GM19025 (cell line): ENCODE measurements around the gene PEX6.
"Not testable (repeated sequence)": the region's sequence is repeated elsewhere in the genome, so short reads cannot be mapped to it uniquely, and the experiment has no call there.

ENCODE experiments used
- ATAC-seq: cut with Tn5 transposase; IDR thresholded peaks from one replicate; pipeline ENCODE4 v1.9.1; 2021; ENCODE audit warnings: mild to moderate bottlenecking, low read depth, moderate library complexity; ENCODE audit not compliant: unreplicated experiment

PEX6 gene

DNA sequence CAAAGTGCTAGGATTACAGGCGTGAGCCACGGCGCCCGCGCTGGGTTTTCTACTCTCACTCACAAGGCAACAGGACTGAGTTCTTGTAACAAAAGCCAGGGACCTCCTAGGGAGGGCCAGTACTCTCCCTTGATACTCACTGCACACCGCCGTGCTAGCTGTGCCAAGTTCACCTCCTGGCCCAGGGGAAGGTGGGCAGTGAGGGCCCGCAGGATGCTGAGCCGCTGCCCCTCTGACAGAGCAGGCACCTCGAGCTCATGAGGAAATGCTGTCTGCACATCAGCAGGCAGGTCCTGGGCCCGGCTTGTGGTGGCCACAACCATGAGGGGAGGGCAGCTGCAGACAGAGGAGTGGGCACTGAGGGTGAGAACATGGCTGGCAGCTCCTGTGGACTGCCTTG is 11.8 kb downstream of the PEX6 start:
- ATAC-seq: no peak

DNA sequence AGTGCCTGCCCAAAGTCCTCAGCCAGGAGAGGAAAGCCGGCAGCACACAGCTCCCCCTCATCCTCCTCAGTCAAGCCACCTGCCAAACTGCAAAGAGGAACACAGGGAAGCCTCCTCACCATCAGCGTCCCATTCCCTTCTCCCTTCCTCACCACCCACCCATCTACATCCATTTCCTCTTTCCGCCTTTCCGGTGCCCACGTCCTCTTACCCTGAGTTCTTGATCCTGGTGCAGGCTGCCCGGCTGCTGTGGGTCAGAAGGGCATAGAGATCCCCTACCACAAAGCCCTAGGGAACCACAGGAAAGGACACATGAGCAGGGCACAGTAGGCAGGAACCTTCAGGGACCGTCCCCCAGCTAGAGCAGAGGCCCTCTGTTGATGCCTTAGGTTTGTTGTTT is 12.4 kb downstream of the PEX6 start:
- ATAC-seq: no peak

DNA sequence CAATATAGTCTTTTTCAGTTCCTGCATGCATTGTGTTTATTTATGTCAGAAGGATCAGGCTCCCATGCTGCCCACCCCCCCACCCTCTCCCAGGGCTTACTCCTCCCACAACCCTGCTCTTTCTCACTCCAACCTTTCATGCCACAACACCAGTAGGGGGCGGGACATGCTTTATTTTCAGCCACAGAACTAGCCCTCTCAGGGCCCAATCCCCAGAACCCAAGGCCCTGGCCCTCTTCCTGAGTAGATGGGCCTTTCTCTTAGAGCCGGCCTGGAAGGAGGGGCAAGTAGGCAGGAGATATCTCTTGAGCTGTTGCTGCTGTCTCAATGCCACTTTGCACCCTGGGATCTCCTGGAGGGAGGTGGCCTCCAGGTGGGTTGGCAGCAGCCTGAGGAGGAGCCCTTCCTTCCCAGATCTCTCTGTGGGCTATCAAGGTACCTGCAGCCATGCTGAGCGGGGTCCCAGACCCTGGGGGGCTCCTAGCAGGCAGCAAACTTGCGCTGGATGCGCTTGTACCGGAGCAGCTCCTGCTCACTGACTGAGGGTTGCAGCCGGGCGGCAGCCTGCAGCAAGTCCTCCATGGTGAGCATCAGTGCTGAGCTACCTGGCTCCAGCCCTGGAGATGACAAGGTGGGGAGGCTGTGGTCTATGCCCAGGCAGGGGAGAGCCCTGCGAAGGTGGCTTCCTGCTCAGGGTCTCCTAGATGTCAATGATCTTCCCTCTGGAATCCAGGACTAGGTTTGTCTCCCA is 15.0 kb downstream of the PEX6 start:
- no peak for ATAC-seq

DNA sequence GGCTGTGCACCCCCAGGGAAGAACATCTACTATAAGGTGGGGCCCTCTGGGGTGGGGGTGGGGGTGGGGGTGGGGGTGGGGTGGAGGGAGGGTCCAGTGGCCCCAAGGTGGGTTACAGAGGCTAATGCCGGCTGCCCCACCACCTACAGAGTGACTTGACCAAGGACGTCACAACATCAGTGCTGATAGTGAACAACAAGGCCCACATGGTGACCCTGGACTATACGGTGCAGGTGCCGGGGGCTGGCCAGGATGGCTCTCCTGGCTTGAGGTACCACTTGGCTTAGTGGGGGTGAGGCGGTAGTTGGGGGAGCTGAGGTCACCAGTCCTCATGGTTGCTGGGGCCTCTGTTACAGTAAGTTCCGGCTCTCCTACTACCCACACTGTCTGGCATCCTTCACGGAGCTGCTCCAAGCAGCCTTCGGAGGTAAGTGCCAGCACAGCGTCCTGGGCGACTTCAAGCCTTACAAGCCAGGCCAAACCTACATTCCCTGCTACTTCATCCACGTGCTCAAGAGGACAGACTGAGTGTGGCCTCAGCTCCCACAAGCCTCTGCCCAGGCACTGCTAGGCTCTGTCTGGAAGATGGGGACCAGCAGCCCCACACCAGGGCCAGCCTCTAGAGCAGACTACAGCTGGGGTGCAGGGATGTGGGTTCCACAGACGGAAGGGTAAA is 15.7 kb downstream of the PEX6 start:
- ATAC-seq: no peak

DNA sequence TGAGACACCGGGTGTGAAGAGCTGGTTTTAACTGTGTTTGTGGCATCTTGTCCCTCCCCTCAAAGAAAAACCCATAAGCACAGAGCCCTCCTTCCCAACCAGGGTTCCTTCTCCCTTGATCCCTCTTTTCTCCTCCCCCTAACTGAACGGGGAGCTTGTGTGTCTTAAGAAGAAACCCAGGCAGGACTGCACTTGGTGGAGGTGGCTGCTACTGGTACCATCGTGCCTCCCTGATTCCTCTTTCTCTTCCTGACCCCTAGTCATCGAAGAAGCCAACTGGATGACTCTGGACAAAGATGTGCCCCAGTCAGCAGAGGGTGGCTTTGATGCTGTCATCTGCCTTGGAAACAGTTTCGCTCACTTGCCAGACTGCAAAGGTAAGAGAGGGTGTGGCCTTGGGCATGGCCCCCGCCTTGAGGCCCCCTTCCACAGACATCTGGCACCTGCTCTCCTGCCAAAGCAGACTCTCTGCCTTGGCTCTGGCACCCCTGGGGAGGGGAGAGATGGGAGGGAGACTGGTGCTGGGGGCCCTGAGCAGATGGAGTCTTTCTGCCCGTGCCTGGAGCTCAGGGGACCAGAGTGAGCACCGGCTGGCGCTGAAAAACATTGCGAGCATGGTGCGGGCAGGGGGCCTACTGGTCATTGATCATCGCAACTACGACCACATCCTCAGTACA is 16.3 kb downstream of the PEX6 start:
- no peak for ATAC-seq

DNA sequence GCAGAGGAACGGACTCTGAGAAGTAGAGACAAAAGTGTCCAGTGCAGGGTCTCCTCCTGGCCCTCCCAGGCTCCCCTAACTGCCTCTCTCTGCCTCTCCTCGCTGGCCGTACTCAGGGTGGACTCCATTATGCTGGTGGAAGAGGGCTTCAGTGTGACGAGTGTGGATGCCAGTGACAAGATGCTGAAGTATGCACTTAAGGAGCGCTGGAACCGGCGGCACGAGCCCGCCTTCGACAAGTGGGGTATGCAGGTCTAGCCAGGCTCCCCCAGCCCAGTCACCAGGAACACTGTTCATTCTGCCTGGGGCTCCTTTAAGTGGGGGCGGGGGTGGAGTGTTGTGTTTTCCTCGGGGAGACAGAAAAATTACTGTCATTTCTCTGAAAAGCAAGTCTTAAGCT is 16.9 kb downstream of the PEX6 start:
- no peak for ATAC-seq

DNA sequence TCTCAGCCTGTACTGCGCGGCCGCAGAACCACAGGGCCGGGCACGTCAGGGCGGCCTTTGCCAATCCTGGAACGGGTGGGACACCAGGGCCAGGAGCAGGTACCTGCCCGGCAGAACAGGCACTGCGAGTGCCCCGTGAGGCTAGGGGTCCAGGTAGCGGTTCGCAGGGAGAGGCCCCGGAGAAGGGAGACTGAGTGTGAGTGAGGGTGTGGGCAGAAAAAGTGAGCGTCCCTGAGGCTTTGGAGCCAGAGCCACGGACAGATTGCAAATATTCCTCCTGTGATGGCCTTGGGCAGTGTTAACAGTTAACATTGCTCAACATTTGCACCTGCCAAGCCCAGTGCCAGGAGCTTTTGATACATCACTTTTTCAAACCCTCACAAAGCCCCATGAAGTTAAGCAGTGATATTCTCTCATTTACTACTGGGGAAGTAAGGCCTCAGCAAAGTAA is 17.9 kb downstream of the PEX6 start:
- no peak for ATAC-seq

DNA sequence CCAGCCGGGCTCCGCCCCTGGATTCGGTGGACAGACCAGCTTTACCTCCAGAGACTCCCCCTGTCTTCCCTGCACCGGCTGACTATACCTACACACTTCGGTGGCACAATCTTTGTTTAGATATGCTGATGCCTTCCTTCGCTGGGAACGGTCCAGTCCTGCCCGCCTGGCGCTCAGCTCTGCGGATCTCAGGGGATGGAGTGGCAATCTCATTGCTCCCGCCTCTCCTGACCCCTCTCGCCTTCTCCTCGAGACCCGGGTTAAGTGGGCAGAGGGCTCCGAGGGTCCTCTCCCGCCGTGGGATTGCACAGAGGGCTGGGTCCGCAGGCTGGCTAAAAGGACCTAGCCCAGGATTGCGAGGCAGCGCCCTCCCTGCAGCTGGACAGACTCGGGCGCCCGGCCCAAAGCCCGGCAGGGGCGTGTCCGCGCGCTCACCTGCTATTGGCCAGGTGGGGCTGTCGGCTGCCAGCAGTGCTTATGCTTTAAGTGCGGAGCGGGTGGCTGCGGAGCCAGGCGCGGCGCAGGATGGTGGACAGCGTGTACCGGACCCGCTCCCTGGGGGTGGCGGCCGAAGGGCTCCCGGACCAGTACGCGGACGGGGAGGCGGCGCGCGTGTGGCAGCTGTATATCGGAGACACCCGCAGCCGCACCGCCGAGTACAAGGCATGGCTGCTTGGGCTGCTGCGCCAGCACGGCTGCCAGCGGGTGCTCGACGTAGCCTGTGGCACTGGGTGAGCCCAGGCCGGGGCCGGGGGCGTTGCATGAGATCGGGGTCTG is 18.6 kb downstream of the PEX6 start, which contains the start of gene GNMT:
TSS of gene GNMT (plus strand) at position 512 of the 777 bp plus-strand sequence. CDS start at position 526, 14 bp downstream.
- no peak for ATAC-seq

DNA sequence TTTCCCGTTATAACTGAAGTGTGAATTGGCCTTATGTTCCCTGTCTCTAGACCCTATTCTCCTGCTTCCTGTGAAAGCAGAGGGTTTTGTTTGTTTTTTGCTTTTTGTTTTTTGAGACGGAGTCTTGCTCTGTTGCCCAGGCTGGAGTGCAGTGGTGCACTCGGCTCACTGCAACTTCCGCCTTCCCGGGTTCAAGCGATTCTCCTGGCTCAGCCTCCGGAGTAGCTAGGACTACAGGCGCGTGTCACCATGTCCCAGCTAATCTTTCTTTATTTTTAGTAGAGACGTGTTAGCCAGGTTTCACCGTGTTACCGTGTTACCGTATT is 19.1 kb downstream of the PEX6 start:
- no peak for ATAC-seq

DNA sequence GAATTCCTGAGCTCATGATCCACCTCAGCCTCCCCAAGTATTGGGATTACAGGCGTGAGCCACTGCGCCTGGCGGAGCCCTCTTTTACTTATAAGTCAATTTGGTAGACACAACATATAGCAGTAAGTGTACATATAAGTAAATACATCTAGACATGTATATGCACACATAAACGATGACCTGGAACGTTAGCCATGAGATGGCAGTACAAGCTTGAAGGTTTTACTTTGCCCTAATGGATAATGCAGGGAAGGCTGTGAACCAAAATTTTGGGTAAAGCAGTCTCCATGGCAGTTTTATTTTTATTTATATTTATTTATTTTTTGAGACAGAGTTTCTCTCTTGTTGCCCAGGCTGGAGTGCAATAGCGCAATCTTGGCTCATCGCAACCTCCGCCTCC is 20.9 kb downstream of the PEX6 start:
- no peak for ATAC-seq

DNA sequence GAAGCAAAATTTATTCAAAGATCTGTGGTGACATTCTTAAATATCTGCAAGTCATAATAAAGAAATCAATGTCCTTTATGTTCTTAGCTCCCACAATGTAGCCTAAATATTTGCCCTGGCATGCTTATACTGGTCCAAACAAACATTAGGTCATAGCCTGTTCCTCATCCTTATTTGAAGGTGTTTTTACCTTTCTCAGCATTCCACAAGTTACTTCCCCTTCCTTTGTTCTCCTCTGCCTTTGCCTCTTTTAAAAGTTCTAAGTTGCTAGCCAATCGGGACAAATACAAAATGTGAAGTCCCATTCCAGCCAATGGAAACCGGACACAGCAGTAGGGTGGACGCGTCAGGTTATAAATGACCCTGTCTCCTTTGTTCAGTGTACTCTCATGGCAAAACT is 24.6 kb downstream of the PEX6 start:
- ATAC-seq: not testable (repeated sequence)

DNA sequence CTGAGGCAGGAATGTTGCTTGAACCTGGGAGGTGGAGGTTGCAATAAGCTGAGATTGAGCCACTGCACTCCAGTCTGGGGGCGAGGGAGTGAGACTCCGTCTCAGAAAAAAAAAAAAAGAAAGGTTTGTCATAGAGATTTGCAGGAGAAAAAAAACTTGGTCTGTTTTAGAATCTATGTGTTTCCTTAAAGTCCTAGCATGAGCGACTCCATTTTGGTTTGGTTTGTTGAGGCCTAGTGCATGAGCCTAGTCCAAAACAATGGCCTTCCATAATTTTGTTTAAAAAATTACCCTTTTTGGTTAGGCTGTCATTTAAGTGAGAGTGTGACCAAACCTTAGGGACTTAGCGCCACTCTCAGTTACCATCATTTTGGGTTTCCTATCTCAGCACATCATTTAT is 26.6 kb downstream of the PEX6 start:
- ATAC-seq: no peak

DNA sequence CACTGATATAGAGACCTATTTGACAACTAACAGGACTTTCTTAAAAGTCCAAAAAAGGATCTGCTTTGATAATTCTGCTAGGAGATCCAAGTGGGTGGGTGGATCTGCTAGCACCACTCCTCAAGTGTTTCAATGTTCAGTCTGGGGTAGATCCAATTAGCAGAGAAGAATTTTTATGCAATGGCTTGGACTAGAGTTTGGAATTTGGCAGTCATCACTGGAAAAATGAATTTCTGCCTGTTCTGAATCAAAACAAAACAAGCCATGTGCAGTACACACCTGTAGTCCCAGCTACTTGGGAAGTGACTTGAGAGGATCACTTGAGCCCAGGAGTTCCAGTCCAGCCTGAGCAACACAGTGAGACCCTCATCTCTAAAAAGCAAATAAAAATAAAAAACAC is 31.0 kb downstream of the PEX6 start:
- ATAC-seq: no peak

DNA sequence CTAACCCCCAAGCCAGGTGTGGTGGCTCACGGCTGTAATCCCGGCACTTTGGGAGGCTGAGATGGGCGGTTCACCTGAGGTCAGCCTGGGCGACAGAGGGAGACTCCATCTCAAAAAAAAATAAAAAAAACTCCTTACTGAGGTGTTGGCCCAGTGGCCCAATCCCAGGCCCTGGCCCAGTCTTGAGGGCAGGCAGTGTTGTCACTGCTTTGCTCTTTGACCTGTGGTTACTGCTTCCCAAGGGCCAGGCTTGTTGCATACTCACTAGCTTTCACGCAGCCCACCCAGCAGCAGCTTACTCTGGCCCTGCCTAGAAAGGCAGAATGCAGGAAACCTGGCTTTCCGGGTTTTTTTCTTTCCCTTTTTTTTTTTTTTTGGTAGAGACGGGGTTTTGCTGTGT is 36.5 kb downstream of the PEX6 start:
- no peak for ATAC-seq

DNA sequence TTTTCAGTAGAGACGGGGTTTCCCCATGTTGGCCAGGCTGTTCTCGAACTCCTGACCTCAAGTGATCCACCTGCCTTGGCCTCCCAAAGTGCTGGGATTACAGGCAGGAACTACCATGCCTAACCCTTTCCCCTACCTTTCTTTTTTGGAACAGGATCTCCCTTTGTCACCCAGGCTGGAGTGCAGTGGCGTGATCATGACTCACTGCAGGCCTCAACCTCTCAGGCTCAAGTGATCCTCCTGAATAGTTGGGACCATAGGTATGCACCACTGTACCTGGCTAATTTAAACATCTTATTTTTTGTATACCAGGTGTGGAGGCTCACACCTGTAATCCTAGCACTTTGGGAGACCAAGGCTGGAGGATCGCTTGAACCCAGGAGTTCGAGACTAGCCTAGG is 37.6 kb downstream of the PEX6 start:
- ATAC-seq: not testable (repeated sequence)

DNA sequence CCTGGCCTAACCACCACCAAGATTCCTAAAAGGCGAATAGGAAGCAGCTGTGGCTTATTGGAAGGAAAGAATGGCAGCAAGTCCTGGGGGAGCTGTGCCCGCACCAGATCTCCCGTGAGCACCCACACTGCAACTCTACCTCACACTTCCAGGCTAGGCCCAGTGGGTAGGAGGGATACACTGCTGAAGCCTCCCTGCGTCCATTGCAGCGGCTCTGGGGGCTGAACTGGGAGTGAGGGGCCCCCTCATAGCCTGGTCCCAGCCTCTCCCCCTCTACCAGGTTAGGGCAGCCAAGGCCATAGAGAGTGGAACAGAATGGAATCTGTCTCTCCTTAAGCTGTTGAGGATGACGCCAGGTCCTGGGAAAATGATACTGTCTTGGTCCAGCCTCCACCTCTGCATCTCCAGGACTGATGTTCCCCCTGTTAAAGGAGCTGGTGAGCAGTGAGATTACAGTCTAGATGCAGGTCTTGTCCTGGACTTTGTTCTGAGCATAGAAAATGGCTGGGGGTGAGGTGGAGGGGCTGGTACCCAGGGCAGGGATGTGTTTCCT is 38.4 kb downstream of the PEX6 start:
- no peak for ATAC-seq

DNA sequence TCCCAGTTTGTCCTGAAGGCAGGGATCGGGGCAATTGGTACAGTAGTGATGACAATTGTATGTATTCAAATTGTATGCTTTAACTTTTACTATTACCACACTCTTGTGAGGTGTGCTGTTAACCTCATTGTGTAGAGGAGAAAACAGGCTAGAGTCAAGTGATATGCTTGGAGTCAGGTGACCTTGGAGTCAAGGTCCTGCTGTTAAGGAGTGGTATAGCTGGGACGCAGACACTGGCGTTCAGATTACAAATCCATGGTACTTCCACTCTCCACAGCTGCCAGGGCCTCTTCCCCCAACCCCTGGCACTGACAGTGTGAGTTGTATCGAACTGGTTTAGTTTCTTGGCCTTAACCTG is 39.2 kb downstream of the PEX6 start:
- ATAC-seq: no peak

DNA sequence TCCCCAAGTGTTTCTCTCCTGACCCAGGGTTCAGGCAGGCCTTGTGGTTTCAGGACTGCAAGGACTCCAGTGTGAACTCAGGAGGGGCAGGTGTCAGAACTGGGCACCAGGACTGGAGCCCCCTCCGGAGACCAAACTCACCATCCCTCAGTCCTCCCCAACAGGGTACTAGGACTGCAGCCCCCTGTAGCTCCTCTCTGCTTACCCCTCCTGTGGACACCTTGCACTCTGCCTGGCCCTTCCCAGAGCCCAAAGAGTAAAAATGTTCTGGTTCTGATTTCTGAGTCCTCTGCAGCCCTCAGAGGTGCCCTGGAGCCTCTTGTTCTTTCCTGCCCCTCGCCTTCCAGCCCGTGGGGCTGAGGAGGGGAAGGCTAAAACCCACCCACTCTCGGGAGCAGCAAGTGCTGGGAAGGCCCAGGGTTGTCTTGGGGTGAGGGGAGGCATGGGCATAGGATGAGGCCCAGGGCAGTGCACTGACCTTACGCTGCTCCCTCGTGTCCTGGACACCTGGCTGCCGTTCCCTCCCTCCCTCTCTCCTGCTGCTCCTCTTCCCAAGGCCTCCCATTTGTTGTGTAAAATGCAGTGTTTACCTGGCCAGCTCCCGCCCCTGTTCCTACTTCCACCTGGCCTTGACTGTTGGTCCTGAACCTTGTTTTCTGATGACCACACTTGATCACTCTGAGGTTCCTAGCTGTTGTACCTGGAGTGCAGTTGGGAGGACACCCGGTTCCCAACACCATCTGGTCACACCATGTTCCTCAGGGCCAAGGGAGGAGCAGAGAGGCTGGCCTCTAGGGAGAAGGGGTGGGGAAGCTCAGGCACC is 39.8 kb downstream of the PEX6 start:
- ATAC-seq: no peak

DNA sequence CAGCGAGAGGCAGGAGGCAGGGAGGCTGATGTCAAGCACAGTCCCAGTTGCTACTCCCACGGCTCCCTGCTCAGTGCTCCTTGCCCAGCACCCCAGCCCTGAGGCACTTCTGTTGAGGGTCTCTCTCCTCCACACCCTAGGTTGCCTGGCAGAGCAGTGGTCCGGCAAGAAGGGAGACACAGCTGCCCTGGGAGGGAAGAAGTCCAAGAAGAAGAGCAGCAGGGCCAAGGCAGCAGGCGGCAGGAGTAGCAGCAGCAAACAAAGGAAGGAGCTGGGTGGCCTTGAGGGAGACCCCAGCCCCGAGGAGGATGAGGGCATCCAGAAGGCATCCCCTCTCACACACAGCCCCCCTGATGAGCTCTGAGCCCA is 40.6 kb downstream of the PEX6 start:
- no peak for ATAC-seq
